Effector memory CD8-positive, alpha-beta T cell (primary cell): Measurements from ENCODE around the gene ZNF683.
A peak's percentile ranks its signal among the peaks of the same experiment; 100 is the strongest.

Experiments used
- ATAC-seq: fragments of 150-1000 bp; cut with Tn5 transposase; replicated peaks from 2 replicates; pipeline ENCODE4 v1.10.0; 2021; ENCODE audit warnings: mild to moderate bottlenecking, moderate library complexity
- DNase-seq, 3 experiments: peaks; one replicate each; pipeline ENCODE4 v3.0.0; 2021
- H3K27ac Mint-ChIP-seq, 2 donors: one replicate each; pipeline ENCODE4 v1.8.0; 2022; ENCODE audit warnings: mild to moderate bottlenecking in 2 of 2, mixed read lengths in 2 of 2, moderate library complexity in 2 of 2
- H3K27me3 Mint-ChIP-seq, 2 donors: one replicate each; pipeline ENCODE4 v1.8.0; 2022; ENCODE audit warnings: mixed read lengths in 2 of 2
- H3K36me3 Mint-ChIP-seq: one replicate; pipeline ENCODE4 v1.8.0; 2022; ENCODE audit warnings: mild to moderate bottlenecking, moderate library complexity, mixed read lengths; ENCODE audit not compliant: insufficient read depth
- H3K4me1 Mint-ChIP-seq, 2 donors: one replicate each; pipeline ENCODE4 v1.8.0; 2022; ENCODE audit warnings: low read depth in 2 of 2, mixed read lengths in 2 of 2
- H3K4me3 Mint-ChIP-seq, 2 donors: one replicate each; pipeline ENCODE4 v1.8.0; 2022; ENCODE audit warnings: mild to moderate bottlenecking in 2 of 2, mixed read lengths in 2 of 2, moderate library complexity in 2 of 2
- H3K9me3 Mint-ChIP-seq, 2 donors: one replicate each; pipeline ENCODE4 v1.8.0; 2022; ENCODE audit warnings: mixed read lengths in 2 of 2

Gene ZNF683

DNA sequence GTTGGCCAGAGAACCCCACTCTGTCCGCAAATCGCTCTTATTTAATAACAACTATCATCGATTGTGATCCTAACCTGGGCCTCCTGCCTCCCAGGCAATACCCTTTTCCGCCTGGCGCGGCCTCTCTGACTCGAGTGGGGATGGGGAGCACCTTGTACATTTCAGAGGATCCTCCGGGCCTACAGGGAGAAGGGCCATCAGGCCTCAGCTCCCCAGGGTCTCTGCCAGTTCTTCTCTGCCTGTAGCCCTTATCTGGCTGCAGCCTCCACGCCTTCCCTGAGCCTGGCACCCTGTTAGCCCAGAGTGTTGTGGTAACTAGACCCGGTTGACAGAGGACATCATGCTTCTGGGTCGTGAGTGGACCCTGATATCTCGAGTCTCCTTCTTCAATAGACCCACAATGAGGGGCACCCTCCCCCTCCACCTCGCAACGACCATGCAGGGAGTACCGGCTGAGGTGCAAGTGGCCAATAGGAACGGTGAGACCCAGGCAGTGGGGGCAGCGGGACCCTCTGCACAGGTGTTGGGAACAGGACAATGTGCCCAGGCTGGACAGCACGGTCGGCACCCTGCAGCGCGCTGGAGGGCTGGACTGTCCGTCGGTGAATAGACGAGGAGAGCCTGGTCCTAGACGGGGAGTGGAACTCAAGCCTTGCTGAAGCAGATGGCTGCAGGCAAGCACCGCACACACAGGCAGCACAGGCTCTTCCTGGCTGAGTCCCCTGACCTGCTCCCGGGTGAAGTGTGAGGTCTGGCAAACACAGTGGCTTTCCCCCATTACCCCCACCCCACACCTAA, 11.5 kb downstream of the ZNF683 start:
- peaks cover 39 to 56% of the 10 kb centered on the region in 2 donors for H3K27me3 Mint-ChIP-seq

DNA sequence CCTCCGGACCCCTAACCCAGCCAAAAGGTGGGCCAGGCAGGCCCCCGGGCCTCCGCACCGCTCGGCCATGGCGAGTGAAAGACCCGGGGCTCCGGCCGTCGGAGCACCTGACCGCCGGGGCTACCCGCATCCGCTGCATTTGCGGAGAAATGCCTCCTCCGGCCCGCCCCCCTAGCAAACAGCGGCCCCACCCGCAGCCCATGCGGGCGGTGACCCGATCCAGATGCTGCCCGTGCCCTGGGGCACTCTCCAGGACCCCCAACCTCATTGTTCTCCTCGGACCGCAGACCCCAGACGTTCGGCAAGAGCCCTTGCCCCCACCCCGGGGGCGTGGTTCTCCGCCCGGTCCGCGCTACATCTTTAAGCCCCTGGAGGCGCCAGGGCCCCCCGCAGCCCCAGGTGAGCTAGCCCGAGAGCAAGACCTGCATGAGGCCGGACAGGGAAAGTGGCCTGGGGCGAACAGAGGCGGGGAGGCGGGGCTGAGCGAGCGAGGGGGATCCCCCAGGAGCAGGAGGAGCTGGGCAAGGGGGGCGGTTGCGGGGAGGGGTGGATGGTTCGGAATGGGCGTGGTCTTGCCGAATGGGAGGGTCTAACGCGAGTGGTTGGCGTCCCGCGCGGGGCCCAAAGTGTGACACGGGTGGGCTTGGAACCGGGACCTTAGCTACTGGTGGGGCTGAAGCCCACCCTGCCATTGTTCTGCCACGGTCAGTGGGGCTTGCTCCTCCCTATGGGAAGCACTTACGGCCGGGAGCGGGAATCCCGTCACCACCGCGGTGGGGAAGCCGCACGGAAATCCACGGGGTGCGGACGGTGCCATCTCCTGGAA, 12.4 kb downstream of the ZNF683 start:
- H3K4me3 Mint-ChIP-seq, result peak overlapping the region; percentile 71 to 80
- peak in 2 of 3 experiments; percentile 27 to 35 for DNase-seq
- H3K27me3 Mint-ChIP-seq, result peaks cover 44 to 55% of the 10 kb centered on the region in 2 donors
- H3K36me3 Mint-ChIP-seq, result peaks cover 28% of the 10 kb centered on the region
- H3K27ac Mint-ChIP-seq, result peak overlapping the region in 1 of 2 donors; percentile 83
- peaks cover 44 to 46% of the 10 kb centered on the region in 2 donors for H3K4me1 Mint-ChIP-seq
- no peaks in the 10 kb centered on the region for H3K9me3 Mint-ChIP-seq
- ATAC-seq, result peak; percentile 10

More for the DNA sequence above, 11.5 kb downstream of the ZNF683 start:
- no peak for DNase-seq
- Mint-ChIP-seq H3K36me3 (peaks cover 32% of the 10 kb centered on the region), H3K27ac (peak overlapping the region in 1 of 2 donors; percentile 83), H3K4me3 (peak overlapping the region; percentile 71 to 80), H3K4me1 (peaks cover 43 to 45% of the 10 kb centered on the region in 2 donors), H3K9me3 (no peaks in the 10 kb centered on the region)
- ATAC-seq, result no peak

- Mint-ChIP-seq H3K36me3 (peaks cover 13% of the 10 kb centered on the region), H3K9me3 (no peaks in the 10 kb centered on the region), H3K27ac (peak overlapping the region; percentile 6 to 18), H3K4me1 (peaks cover 31 to 38% of the 10 kb centered on the region in 2 donors), H3K27me3 (peaks cover 34 to 41% of the 10 kb centered on the region in 2 donors), H3K4me3 (peak overlapping the region; percentile 46 to 71)
- DNase-seq (peak; percentile 54 to 62 (median 56)), ATAC-seq (peak; percentile 88)
These were observed 13.9 kb downstream of the ZNF683 start for GRCh38 chr1:26358411-26359384.

GRCh38 chr1:26357121-26357602, 15.4 kb downstream of the ZNF683 start:
- DNase-seq (no peak), ATAC-seq (no peak)
- Mint-ChIP-seq H3K27ac (no peak overlapping the region), H3K4me3 (no peak overlapping the region), H3K9me3 (no peaks in the 10 kb centered on the region), H3K4me1 (peaks cover 25 to 30% of the 10 kb centered on the region in 2 donors), H3K36me3 (peaks cover 13% of the 10 kb centered on the region), H3K27me3 (peaks cover 31 to 35% of the 10 kb centered on the region in 2 donors)

- H3K9me3 Mint-ChIP-seq, result no peaks in the 10 kb centered on the region
- ATAC-seq (no peak), DNase-seq (no peak)
- H3K4me1 Mint-ChIP-seq, result peaks cover 22 to 27% of the 10 kb centered on the region in 2 donors
- H3K27me3 Mint-ChIP-seq, result peaks cover 21 to 25% of the 10 kb centered on the region in 2 donors
- H3K36me3 Mint-ChIP-seq, result peaks cover 10% of the 10 kb centered on the region
- no peak overlapping the region for H3K4me3 Mint-ChIP-seq
- H3K27ac Mint-ChIP-seq, result no peak overlapping the region
These were observed 16.4 kb downstream of the ZNF683 start for GRCh38 chr1:26356106-26356505.

- H3K27me3 Mint-ChIP-seq, result peaks cover 10 to 19% of the 10 kb centered on the region in 2 donors
- H3K36me3 Mint-ChIP-seq, result peaks cover 8% of the 10 kb centered on the region
- no peak for ATAC-seq
- no peak for DNase-seq
- no peak overlapping the region for H3K27ac Mint-ChIP-seq
- no peaks in the 10 kb centered on the region for H3K9me3 Mint-ChIP-seq
- H3K4me3 Mint-ChIP-seq, result no peak overlapping the region
- H3K4me1 Mint-ChIP-seq, result peaks cover 13 to 18% of the 10 kb centered on the region in 2 donors
These were observed 17.6 kb downstream of the ZNF683 start for GRCh38 chr1:26354972-26355371.

DNA sequence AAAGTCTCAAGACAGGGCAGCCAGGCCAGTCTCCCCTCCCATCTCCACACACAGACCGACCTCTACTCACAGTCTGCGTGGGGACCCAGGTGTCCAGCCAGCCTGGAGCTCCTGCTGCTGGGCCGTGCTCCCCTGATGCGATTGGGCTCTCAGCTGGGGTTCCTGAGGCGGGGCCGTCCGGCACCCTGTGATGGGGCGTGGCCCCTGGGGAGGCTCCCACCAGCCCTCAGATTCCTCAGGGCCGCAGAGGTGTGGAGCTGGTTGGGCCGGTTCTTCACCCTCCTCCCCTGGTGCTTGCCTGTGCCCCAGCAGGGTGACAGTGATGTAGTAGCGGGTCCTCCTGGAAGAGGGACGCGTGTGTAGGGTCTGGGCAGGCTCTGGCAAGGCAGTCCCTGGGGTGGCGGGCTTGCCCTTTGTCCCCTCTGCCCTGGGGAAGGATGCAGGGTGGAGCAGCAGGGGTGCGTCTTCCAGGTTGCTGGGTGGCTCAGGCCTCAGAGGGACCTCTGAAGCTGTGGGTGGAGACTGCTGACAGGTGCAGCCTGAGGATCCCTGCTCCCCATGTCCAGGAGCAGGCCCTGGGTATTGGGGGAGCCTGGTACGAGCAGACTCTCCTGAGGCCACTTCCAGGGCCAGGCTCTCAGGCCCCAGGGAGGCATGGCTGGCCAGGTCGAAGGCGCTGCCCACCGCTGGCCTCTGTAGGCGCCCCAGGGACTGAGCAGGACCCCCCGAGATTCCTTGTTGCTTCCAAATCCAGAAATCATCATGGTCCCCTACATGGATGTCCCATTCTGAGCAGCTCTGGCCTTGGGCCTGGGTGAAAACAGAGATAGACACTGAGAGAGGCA, 18.4 kb downstream of the ZNF683 start, which contains the start of gene CRYBG2:
CRYBG2 (minus strand) TSS at position 155 of the 845 bp plus-strand sequence. CDS start 7,473 bp downstream, outside the sequence.
- H3K9me3 Mint-ChIP-seq, result no peaks in the 10 kb centered on the region
- DNase-seq, result no peak
- H3K4me1 Mint-ChIP-seq, result peaks cover 10 to 11% of the 10 kb centered on the region in 2 donors
- peaks cover 8% of the 10 kb centered on the region for H3K36me3 Mint-ChIP-seq
- peaks cover 6 to 14% of the 10 kb centered on the region in 2 donors for H3K27me3 Mint-ChIP-seq
- no peak within 1 kb of the TSS for H3K4me3 Mint-ChIP-seq
- no peak within 1 kb of the TSS for H3K27ac Mint-ChIP-seq
- no peak for ATAC-seq

- ATAC-seq, result no peak
- H3K27ac Mint-ChIP-seq, result no peak overlapping the region
These were observed 19.2 kb downstream of the ZNF683 start for GRCh38 chr1:26353210-26353859.

GRCh38 chr1:26352338-26352679, 20.2 kb downstream of the ZNF683 start:
- Mint-ChIP-seq H3K4me1 (peaks cover 2 to 3% of the 10 kb centered on the region in 2 donors), H3K4me3 (no peak overlapping the region), H3K9me3 (no peaks in the 10 kb centered on the region), H3K27me3 (peaks cover 6 to 9% of the 10 kb centered on the region in 2 donors), H3K36me3 (peaks cover 3% of the 10 kb centered on the region), H3K27ac (no peak overlapping the region)
- ATAC-seq, result no peak
- DNase-seq, result no peak

More at GRCh38 chr1:26353210-26353859, 19.2 kb downstream of the ZNF683 start:
- H3K9me3 Mint-ChIP-seq, result no peaks in the 10 kb centered on the region
- peaks cover 6 to 9% of the 10 kb centered on the region in 2 donors for H3K27me3 Mint-ChIP-seq
- peaks cover 3% of the 10 kb centered on the region for H3K36me3 Mint-ChIP-seq
- no peak for DNase-seq
- H3K4me3 Mint-ChIP-seq, result no peak overlapping the region
- peaks cover 3% of the 10 kb centered on the region in 2 donors for H3K4me1 Mint-ChIP-seq

GRCh38 chr1:26351590-26352337, 20.8 kb downstream of the ZNF683 start:
- no peaks in the 10 kb centered on the region for H3K9me3 Mint-ChIP-seq
- no peak overlapping the region for H3K4me3 Mint-ChIP-seq
- H3K4me1 Mint-ChIP-seq, result peaks cover 2 to 3% of the 10 kb centered on the region in 2 donors
- DNase-seq, result no peak
- H3K27me3 Mint-ChIP-seq, result peaks cover 6 to 9% of the 10 kb centered on the region in 2 donors
- H3K27ac Mint-ChIP-seq, result no peak overlapping the region
- H3K36me3 Mint-ChIP-seq, result peaks cover 3% of the 10 kb centered on the region
- no peak for ATAC-seq
